ENCODE results near the gene CDC37L1.

GRCh38 chr9:4717815-4718214 lies 38.4 kb downstream of the CDC37L1 start:
- TF ChIP-seq CTCF (IDR thresholded peaks at IDR 0.05) (no peak), ZFX (IDR thresholded peaks at IDR 0.05; ENCODE audit: borderline replicate concordance) (no peak)
